Astrocyte of the cerebellum (primary cell): ENCODE data around the gene PLCL1.

Source experiments
- DNase-seq: peaks from one replicate; pipeline ENCODE4 v3.0.0-alpha.2; 2011; ENCODE audit warnings: low read depth
- H3K4me3 ChIP-seq: 2 replicates; pipeline ENCODE4 v1.5.1; 2011; ENCODE audit warnings: mild to moderate bottlenecking, low read depth, low read length, moderate library complexity
- in situ Hi-C: cut with HindIII; loops from 2 replicates; pipeline ENCODE4 v1.10.0; 2017; ENCODE audit warnings: low sequenced_read_pairs
- TF ChIP-seq, protein P1 (sequence below): IDR thresholded peaks from 2 replicates; pipeline ENCODE4 v1.5.1; 2012; ENCODE audit warnings: low read length, low read depth, moderate library complexity, mild to moderate bottlenecking; ENCODE audit errors: missing control alignments

PLCL1 gene

DNA sequence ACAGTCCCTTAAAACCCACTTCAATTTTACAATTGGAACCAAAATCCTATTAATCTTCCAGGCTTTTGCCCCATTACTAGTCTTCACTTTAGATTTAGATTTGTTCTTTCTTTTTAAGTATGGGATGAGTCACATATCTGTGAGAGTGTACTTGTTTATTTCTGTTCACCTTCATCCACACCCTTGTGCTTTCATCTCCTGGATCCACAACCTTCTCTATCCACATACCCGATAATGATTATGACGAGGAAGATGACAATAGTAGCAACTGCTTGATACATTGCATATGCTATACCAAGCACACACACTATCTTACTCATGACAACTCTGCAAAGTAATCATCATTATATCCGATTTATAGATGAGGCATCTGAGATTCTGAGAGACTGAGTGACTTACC lies 297.3 kb downstream of the PLCL1 start:
- in situ Hi-C loops: no loop called here
- DNase-seq: no peak
- TF ChIP-seq, protein P1, sequence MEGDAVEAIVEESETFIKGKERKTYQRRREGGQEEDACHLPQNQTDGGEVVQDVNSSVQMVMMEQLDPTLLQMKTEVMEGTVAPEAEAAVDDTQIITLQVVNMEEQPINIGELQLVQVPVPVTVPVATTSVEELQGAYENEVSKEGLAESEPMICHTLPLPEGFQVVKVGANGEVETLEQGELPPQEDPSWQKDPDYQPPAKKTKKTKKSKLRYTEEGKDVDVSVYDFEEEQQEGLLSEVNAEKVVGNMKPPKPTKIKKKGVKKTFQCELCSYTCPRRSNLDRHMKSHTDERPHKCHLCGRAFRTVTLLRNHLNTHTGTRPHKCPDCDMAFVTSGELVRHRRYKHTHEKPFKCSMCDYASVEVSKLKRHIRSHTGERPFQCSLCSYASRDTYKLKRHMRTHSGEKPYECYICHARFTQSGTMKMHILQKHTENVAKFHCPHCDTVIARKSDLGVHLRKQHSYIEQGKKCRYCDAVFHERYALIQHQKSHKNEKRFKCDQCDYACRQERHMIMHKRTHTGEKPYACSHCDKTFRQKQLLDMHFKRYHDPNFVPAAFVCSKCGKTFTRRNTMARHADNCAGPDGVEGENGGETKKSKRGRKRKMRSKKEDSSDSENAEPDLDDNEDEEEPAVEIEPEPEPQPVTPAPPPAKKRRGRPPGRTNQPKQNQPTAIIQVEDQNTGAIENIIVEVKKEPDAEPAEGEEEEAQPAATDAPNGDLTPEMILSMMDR: no peak
- no peak overlapping the region for H3K4me3 ChIP-seq

DNA sequence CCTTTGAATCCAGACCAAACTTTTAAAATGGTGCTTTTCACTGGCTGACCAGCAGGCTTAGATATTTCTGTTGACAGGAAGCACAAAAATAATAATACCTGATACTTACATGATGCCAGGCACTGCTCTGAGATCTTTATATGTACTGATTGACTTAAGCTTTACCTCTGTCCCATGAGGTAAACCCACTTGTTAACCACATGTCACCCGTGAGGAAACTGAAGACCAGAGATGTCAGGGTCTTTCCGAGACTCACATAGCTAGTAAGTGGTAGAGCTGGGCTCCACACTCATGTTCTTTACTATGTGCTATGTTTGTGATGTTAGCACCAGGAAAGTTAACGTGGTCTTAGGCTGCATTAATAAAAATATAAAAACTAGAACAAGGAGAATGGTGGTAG lies 297.7 kb downstream of the PLCL1 start:
- TF ChIP-seq, protein P1: no peak
- no peak for DNase-seq
- H3K4me3 ChIP-seq: no peak overlapping the region
- in situ Hi-C loops: no loop called here

DNA sequence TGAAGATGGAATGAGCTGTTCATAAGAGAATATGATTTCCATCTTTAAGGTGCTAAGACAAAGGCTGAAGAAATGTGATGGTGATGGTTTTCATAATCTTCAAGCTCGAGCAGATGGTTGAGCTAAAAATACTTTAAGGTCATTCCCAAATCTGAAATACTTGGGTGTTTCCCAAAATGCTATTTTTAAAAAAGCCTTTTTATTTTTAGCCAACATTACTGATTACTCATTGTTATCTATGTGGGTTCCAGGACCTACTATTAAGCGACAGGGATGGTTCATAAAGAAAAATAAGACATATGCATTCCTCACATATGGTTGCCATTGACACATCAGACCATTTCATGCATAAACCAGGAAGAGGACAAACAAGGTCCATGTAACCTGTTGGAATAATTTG lies 298.5 kb downstream of the PLCL1 start:
- in situ Hi-C loops: no loop called here
- TF ChIP-seq, protein P1: no peak

DNA sequence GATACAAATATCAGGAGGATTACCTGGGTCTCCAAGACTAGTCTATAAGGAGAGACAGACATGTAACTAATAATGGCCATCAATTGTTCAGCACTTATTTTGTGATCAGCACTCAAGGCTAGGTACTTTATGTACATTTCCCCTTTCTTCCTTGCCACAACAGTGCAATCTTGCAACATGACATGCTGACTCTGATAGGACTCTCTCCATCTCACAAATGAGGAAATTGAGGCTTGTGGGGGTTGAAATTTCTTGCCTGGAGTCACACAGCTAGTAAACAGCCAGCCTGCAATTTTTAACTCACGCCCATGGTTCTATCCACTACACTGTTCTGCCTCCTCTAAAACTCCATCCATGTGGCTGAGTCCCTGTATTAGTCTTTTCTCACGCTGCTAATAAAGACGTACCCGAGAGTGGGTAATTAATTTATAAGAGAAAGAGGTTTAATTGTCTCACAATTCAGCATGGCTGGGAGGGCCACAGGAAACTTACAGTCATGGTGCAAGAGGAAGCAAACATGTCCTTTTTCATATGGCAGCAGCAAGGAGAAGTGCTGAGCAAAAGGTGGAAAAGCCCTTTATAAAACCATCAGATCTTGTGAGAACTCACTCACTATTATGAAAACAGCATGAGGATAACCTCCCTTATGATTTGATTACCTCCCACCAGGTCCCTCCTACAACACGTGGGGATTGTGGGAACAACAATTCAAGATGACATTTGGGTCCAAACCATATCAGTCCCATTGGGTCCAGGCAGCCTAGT lies 302.4 kb downstream of the PLCL1 start:
- no peak overlapping the region for H3K4me3 ChIP-seq
- no peak for DNase-seq
- in situ Hi-C loops: no loop called here
- TF ChIP-seq, protein P1: no peak

More for the DNA sequence above, 298.5 kb downstream of the PLCL1 start:
- no peak overlapping the region for H3K4me3 ChIP-seq
- no peak for DNase-seq

DNA sequence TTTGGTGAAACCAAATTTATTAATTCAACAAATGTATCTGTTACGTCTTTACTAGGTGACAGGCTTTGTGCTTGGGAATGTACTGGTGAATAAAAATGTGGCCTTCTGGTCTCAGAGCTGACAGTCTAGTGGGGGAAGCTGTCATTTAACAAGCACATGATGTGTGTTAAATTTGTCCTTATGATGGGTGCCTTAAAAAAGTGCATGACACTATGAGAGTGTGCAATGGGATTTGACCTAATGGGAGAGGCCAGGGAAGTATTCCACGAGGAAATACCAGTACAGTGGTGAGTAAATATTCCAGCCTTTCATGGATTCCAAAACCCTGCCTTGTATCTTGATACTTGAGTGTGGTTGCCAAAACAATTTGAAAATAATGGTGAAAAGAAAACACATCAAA lies 308.9 kb downstream of the PLCL1 start:
- H3K4me3 ChIP-seq: no peak overlapping the region
- in situ Hi-C loops: no loop called here
- no peak for DNase-seq
- TF ChIP-seq, protein P1: no peak

DNA sequence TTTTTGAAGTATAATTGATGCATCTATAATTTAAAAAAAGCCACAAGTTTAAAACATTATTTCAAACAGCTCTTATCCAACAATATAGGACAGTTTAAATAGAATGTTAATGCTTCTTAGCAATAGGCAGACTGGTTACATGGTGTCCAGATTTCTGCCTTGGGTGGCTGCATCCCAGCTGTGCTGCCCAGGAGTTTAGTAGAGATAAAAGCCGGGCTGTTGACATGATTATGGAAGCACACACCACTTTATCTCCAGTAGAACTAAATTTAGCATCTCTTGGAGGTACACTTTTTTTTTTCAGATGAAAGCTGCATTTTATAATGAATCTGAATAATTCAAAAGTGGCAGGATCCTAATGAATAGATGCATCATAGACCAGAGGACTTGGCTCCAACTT lies 309.7 kb downstream of the PLCL1 start:
- no peak for DNase-seq
- TF ChIP-seq, protein P1: no peak
- H3K4me3 ChIP-seq: no peak overlapping the region
- in situ Hi-C loops: no loop called here
